Colonic mucosa (tissue), 4 donors: ENCODE data around the gene PLCG2. TPM values are rescaled to one million over a fixed set of nuclear protein-coding genes. Genes with fewer than 3 reads are reported as not detected.
"Not testable (repeated sequence)": the region's sequence is repeated elsewhere in the genome, so short reads cannot be mapped to it uniquely, and the experiment has no call there.

ENCODE experiments used
- DNase-seq: peaks from one replicate; pipeline ENCODE4 v3.0.0-alpha.2; 2020
- H3K27ac ChIP-seq: fragments of 200-600 bp; one replicate; pipeline ENCODE4 v1.8.0; 2021
- H3K27me3 ChIP-seq: fragments of 200-600 bp; one replicate; pipeline ENCODE4 v1.8.0; 2021
- H3K36me3 ChIP-seq: fragments of 200-600 bp; one replicate; pipeline ENCODE4 v1.8.0; 2021
- H3K4me1 ChIP-seq: fragments of 200-600 bp; one replicate; pipeline ENCODE4 v1.8.0; 2021; ENCODE audit warnings: mild to moderate bottlenecking
- H3K4me3 ChIP-seq: fragments of 200-600 bp; one replicate; pipeline ENCODE4 v1.8.0; 2021
- H3K9ac ChIP-seq, 2 donors: one replicate each; pipeline ENCODE4 v1.7.0; 2013; ENCODE audit warnings: control low read depth in 2 of 2, low read depth in 2 of 2, low read length in 2 of 2
- H3K9me3 ChIP-seq: fragments of 200-600 bp; one replicate; pipeline ENCODE4 v1.8.0; 2021
- CTCF ChIP-seq: fragments of 200-600 bp; IDR thresholded peaks from one replicate; pipeline ENCODE4 v1.8.0; 2022; ENCODE audit warnings: antibody characterized with exemption, mild to moderate bottlenecking
- intact Hi-C: fragments of 100-400 bp; cut with DNase I; formaldehyde crosslinking; loops from one replicate; pipeline ENCODE4 v1.14.1; 2022
- total RNA-seq, 2 donors: library from RNA; stranded (reverse); fragmentation: NEBNext Ultra II Directional in 1 of 2; extraction: Animal tissue kit (Norgen Biotek cat#: 25700) in 1 of 2; gene quantifications; one replicate each; pipeline ENCODE4 v1.2.1, GENCODE V29; 2021
- donor health status: healthy.
- donor health status: DM: no; HTN: no; CAD: no.
- donor health status: DM: no; HTN: no; CAD: no.

PLCG2 gene
- total RNA-seq, 2 donors from 2014 or later = 9.1 to 9.6 TPM

GRCh38 chr16:81756615-81757356 is 22.3 kb upstream of the PLCG2 start:
- no peak for TF ChIP-seq CTCF
- no peak for DNase-seq
- Histone ChIP-seq H3K4me1 (no peaks in the 10 kb centered on the region), H3K27me3 (no peaks in the 10 kb centered on the region), H3K36me3 (no peaks in the 10 kb centered on the region), H3K4me3 (no peak overlapping the region), H3K27ac (no peak overlapping the region), H3K9ac (no peak overlapping the region), H3K9me3 (no peaks in the 10 kb centered on the region)
- intact Hi-C loops = no loop called here

GRCh38 chr16:81758376-81758775 is 20.7 kb upstream of the PLCG2 start:
- Histone ChIP-seq H3K9ac (no peak overlapping the region), H3K27ac (no peak overlapping the region), H3K4me1 (no peaks in the 10 kb centered on the region), H3K4me3 (no peak overlapping the region), H3K9me3 (no peaks in the 10 kb centered on the region), H3K27me3 (peaks cover 4% of the 10 kb centered on the region), H3K36me3 (no peaks in the 10 kb centered on the region)
- intact Hi-C loops = no loop called here
- no peak for DNase-seq
- no peak for TF ChIP-seq CTCF

- H3K4me3 ChIP-seq, H3K9ac ChIP-seq, H3K36me3 ChIP-seq, intact Hi-C loops, H3K27ac ChIP-seq, DNase-seq, H3K9me3 ChIP-seq, H3K4me1 ChIP-seq: not testable (repeated sequence)
- H3K27me3 ChIP-seq = peaks cover 11% of the 10 kb centered on the region
Observed at GRCh38 chr16:81762322-81762721, 16.8 kb upstream of the PLCG2 start.

- no peak for TF ChIP-seq CTCF
- Histone ChIP-seq H3K27ac (no peak overlapping the region), H3K27me3 (peaks cover 20% of the 10 kb centered on the region), H3K9me3 (no peaks in the 10 kb centered on the region), H3K4me3 (no peak overlapping the region), H3K4me1 (peaks cover 5% of the 10 kb centered on the region), H3K36me3 (no peaks in the 10 kb centered on the region), H3K9ac (no peak overlapping the region)
- intact Hi-C loops = no loop called here
- DNase-seq = no peak
Observed at GRCh38 chr16:81765111-81765919, 13.8 kb upstream of the PLCG2 start.

GRCh38 chr16:81765969-81766368 is 13.1 kb upstream of the PLCG2 start:
- Histone ChIP-seq H3K4me3 (no peak overlapping the region), H3K27ac (no peak overlapping the region), H3K4me1 (peaks cover 5% of the 10 kb centered on the region), H3K27me3 (peaks cover 24% of the 10 kb centered on the region), H3K9ac (no peak overlapping the region), H3K36me3 (no peaks in the 10 kb centered on the region), H3K9me3 (no peaks in the 10 kb centered on the region)
- intact Hi-C loops = no loop called here
- DNase-seq = no peak
- no peak for TF ChIP-seq CTCF
